A549 treated with Hydrocortisone at 1 μM for 4 hours (cell line): ENCODE data around the gene DNAJC7. TPM values are rescaled to one million over a fixed set of nuclear protein-coding genes. Genes with fewer than 3 reads are reported as not detected.

Source experiments
- total RNA-seq: library from RNA; stranded (reverse); fragments of 200-300 nt; extraction: Qiagen RNA extraction; gene quantifications from 5 replicates; pipeline ENCODE4 v1.2.3, GENCODE V29; 2022

Gene DNAJC7, protein sequence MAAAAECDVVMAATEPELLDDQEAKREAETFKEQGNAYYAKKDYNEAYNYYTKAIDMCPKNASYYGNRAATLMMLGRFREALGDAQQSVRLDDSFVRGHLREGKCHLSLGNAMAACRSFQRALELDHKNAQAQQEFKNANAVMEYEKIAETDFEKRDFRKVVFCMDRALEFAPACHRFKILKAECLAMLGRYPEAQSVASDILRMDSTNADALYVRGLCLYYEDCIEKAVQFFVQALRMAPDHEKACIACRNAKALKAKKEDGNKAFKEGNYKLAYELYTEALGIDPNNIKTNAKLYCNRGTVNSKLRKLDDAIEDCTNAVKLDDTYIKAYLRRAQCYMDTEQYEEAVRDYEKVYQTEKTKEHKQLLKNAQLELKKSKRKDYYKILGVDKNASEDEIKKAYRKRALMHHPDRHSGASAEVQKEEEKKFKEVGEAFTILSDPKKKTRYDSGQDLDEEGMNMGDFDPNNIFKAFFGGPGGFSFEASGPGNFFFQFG
- total RNA-seq: 111 to 114 TPM (median 113 TPM) in 5 replicates

DNA sequence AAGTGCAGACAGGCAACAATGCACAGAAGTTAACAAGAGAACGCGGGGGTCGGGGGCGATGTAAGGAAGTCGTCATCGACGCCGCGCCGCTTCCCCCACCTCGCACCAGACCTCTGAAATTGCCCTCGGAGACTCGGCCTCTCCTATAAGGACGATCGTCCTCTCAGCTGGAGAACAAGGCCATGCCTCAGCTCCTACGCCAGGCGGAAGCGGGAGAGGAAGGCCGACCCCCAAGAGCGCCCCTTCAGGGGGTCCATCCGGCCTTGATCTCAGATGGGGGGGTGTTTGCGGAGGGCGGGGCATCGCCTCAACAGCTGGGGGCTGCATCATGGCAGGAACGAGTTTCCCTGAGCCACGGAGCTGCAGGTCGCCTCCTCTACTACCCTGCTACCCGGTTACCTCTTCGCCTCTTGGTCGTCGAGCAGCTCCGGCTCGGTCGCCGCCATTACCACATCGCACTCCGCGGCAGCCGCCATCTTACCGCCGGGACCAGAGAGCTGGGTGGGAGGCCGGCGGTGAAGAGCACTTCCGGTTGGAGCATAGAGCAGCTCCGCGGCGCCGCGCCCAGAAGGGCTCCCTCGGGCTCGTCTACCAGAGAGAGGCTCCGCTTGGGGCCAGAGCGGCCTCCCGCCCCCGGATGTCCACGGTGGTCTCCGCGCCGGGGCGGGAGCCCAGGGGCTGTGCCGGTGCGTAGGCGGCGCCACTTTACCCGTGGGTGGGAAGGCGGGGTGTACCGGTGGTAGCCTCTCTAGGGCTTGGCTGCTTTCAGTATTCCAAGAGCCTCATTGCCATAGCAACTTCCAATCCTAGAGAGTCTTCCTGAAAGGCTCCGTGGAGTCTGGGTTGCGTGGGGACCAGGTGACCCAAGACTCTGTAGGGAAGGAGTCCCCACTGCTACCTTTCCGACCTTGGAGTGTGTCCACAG is at the start of gene DNAJC7:
Gene DNAJC7, minus strand, starts transcription at position 499 of the 925 bp plus-strand sequence. Its CDS starts 23 bp downstream, at position 476.

DNA sequence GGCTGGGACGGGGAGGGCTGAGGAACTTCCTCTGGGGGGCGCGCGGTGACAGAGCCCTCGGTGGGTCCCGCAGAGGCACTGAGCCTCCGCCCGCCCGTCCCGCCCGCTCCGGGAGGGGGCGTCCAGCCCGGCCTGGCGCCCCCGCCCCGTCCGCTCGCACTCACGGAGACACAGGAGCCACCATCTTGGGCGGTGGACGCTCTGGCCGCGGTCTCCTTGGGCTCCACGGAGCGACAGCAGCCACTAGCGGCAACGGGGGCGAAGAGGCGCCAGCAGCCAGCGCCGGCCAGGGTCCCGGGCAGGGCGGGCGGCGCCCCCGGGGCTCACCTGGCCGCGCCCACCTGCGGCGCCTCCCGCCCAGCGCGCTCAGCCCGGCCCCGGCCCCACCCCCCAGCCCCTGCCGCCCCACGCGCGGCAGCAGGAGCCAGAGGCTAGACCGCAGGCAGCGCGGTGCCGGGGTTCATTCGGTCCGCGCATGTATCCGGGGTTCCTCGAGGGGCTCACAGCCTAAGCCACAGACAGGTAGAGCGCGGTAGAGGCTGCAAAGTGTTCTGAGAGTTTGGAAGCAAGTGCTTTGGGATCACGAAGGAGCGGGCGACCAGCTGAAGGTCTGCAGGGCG is 33.3 kb upstream of the DNAJC7 start, which contains the start of gene C17orf113:
Gene C17orf113, minus strand, starts transcription at position 209 of the 620 bp plus-strand sequence. CDS start 7,225 bp downstream, outside the sequence.

DNA sequence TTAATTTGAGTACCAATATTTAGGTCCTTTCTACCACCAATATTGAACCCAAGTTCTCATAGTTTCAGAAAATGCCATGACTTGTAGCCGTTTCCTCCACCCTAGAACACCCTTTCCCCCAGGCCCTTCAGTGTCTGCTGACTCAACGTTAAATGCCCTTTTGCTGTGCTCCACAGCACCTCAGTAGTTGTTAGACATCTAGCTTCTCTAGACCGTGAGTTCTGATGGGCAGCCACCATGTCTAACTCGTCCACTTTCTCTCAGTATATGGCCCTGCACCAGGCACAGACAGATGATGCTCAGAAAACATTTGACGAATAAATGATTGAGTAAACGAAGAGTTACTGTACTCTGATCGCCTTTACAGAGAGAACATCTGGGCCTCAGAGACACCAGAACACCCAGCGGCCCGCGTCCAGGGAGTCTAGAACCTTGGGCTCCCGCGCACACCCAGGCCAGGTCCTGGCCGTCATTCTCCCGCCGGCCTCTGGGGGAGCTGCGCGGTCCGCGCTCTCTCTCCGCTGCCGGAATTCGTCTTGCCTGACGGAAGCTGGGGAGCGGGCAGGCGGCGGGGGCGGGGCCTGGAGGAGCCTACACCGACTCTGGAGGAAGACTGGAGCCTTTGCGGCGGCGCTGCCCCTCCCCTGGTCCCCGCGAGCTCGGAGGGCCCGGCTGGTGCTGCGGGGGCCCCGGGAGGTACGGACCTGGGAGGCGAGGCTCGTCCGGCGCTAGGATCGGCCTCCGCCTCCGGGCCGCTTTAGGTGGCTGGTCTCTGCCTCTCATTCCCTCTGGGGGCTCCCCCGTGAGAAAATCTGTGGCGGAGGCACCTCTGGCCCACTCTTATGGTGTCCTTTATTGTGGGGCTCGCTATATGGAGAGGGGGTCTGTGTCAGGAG is 2.5 kb upstream of the DNAJC7 start, which contains the start of gene NKIRAS2:
Gene NKIRAS2, plus strand, starts transcription at position 582 of the 896 bp plus-strand sequence. CDS start 1,488 bp downstream, outside the sequence.

DNA sequence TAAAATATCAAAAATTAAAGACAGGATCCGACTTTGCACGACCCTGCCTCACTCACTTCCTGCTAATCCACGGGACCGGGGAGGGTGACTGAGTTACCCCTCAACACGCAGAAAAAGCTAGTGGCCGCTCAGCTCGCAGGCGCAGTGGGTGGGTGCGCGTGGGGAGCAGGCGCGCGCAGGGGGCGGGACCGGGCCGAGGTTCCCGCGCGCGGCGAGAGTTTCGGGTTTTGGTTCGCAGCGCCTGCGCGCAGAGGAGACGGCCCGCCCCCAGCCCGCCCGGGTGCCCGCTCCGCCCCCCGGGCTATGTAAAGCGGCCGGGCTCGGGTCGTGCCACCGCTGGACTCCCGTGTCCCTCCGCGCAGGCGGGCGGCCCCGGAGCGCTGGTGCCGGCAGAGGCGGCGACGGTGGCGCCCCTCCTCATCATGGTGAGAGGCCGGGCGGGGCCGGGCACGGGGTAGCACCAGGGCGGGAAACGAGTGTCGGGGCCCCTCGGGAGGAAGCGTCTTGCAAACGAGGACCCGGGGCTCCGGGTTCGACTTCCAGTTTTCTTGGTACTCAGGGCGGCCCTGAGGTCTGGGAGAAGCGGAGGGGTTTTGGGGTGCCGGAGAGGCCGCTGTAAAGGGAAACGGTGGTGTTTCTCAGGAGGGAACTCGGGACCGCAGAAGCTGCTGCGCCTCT is 50.6 kb downstream of the DNAJC7 start, which contains the start of gene CNP:
Gene CNP, plus strand, starts transcription at position 333 of the 678 bp plus-strand sequence. Its CDS starts 90 bp downstream, at position 423.

DNA sequence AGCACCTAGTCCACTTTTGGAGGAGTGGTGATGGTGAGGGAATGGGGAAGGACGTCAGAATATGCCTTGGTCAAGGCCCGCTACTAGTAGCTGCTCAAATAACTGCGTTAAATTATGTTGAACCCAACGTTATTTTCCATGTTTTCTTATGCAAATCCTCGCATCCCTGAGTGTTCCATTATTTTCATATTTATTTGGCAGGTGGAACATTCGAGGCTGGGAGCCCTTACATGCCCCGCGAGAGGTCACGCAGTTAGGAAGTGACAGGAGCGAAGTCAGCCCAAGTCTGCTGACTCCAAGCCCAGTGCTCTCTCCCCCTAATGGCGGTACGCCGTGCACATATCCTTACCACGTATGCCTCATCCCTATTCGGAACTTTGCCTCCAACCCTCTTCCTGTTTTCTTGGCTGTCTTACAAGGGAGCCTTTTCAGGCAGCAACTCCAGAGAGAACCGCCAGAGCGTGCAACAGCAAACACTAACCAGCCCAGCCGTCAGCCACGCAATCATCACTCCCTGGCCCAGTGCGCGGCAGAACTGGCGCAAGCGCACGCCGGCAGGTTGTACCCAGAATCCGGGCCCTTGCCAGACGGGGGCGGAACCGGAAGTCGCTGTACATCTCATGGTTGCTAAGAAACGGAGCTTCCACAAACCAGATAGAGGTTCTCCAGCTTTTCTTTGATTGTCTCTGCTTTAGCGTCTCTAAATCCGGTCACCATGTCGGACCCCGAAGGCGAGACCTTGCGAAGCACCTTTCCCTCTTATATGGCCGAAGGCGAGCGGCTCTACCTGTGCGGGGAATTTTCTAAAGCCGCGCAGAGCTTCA is 87.0 kb downstream of the DNAJC7 start, which contains the start of gene ODAD4:
Gene ODAD4, plus strand, starts transcription at position 609 of the 824 bp plus-strand sequence. Its CDS starts 107 bp downstream, at position 716.

Other genes with a start within 250 kb of the DNAJC7 start
- gene JUP, start 230.7 kb downstream of the DNAJC7 start, total RNA-seq: 95.1 to 120 TPM (median 110 TPM) in 5 replicates
- 29.4 to 36.0 TPM (median 32.0 TPM) in 5 replicates for gene P3H4, start 205.5 kb downstream of the DNAJC7 start, total RNA-seq
- gene FKBP10, start 204.4 kb downstream of the DNAJC7 start, total RNA-seq: 91.4 to 101 TPM (median 101 TPM) in 5 replicates
- gene NT5C3B, start 181.2 kb downstream of the DNAJC7 start, total RNA-seq: 102 to 111 TPM (median 106 TPM) in 5 replicates
- gene KLHL10, start 179.6 kb downstream of the DNAJC7 start, total RNA-seq: 0.05 to 0.25 TPM (median 0.10 TPM) in 3 of 5 replicates, not detected in the others
- gene KLHL11, start 152.0 kb downstream of the DNAJC7 start, total RNA-seq: 2.1 to 5.0 TPM (median 2.9 TPM) in 5 replicates
- gene ACLY, start 98.5 kb downstream of the DNAJC7 start, total RNA-seq: 227 to 340 TPM (median 260 TPM) in 5 replicates
- 1.1 to 1.7 TPM (median 1.6 TPM) in 5 replicates for gene ODAD4, start 86.8 kb downstream of the DNAJC7 start, total RNA-seq
- gene CNP, start 50.6 kb downstream of the DNAJC7 start, total RNA-seq: 64.1 to 67.9 TPM (median 66.6 TPM) in 5 replicates
- 40.1 to 51.5 TPM (median 44.0 TPM) in 5 replicates for gene NKIRAS2, start 2.7 kb upstream of the DNAJC7 start, total RNA-seq
- 0.53 to 0.92 TPM (median 0.73 TPM) in 5 replicates for gene C17orf113, start 33.2 kb upstream of the DNAJC7 start, total RNA-seq
- gene ZNF385C, start 81.0 kb upstream of the DNAJC7 start, total RNA-seq: 0.12 to 0.39 TPM (median 0.30 TPM) in 5 replicates
- 0.22 to 0.62 TPM (median 0.45 TPM) in 5 replicates for gene DHX58, start 95.3 kb upstream of the DNAJC7 start, total RNA-seq
- gene KAT2A, start 103.9 kb upstream of the DNAJC7 start, total RNA-seq: 41.3 to 45.4 TPM (median 44.6 TPM) in 5 replicates
- gene HSPB9, start 105.4 kb upstream of the DNAJC7 start, total RNA-seq: not detected in 5 replicates
- 234 to 263 TPM (median 254 TPM) in 5 replicates for gene RAB5C, start 137.6 kb upstream of the DNAJC7 start, total RNA-seq
- 0.20 to 0.36 TPM (median 0.35 TPM) in 5 replicates for gene KCNH4, start 163.7 kb upstream of the DNAJC7 start, total RNA-seq
- gene HCRT, start 168.0 kb upstream of the DNAJC7 start, total RNA-seq: 0.21 to 0.50 TPM in 2 of 5 replicates, not detected in the others
- 18.0 to 20.3 TPM (median 19.5 TPM) in 5 replicates for gene GHDC, start 177.1 kb upstream of the DNAJC7 start, total RNA-seq